HepG2 (cell line): ENCODE results near the gene SNX11. TPM values are rescaled to one million over a fixed set of nuclear protein-coding genes. Genes with fewer than 3 reads are reported as not detected.

ENCODE experiments used
- ARID2 ChIP-seq: sonication (generic); formaldehyde crosslinking; IDR thresholded peaks from 2 replicates; pipeline ENCODE4 v1.8.1; 2022; ENCODE audit warnings: mild to moderate bottlenecking, missing genetic modification reagents, borderline replicate concordance
- DPF2 ChIP-seq: sonication (generic); formaldehyde crosslinking; IDR thresholded peaks from 2 replicates; pipeline ENCODE4 v1.4.0; 2020; ENCODE audit warnings: mild to moderate bottlenecking, low read depth, missing genetic modification reagents, borderline replicate concordance
- HNRNPH1 ChIP-seq: fragments of 200-400 bp; formaldehyde crosslinking; optimal IDR thresholded peaks from 2 replicates; pipeline ENCODE3; 2017; ENCODE audit warnings: mild to moderate bottlenecking, low read depth, low read length
- KMT2B ChIP-seq: IDR thresholded peaks from 2 replicates; pipeline ENCODE4 v1.6.1; 2016; ENCODE audit warnings: missing genetic modification reagents, missing compliant biosample characterization
- MEIS2 ChIP-seq: sonication (generic); formaldehyde crosslinking; IDR thresholded peaks from 2 replicates; pipeline ENCODE4 v1.9.0; 2021; ENCODE audit warnings: mild to moderate bottlenecking, missing genetic modification reagents
- PRPF4 ChIP-seq: fragments of 200-400 bp; formaldehyde crosslinking; IDR thresholded peaks from 2 replicates; pipeline ENCODE4 v1.6.1; 2016; ENCODE audit warnings: low read length, low read depth; ENCODE audit not compliant: poor library complexity, severe bottlenecking
- SMAD9 ChIP-seq: sonication (generic); formaldehyde crosslinking; IDR thresholded peaks from 2 replicates; pipeline ENCODE4 v1.5.1; 2020; ENCODE audit warnings: mild to moderate bottlenecking, missing genetic modification reagents
- TCF7 ChIP-seq: sonication (generic); IDR thresholded peaks from 2 replicates; pipeline ENCODE4 v1.6.1; 2016; ENCODE audit warnings: antibody characterized with exemption, low read depth
- ZBTB7B ChIP-seq: sonication (generic); formaldehyde crosslinking; IDR thresholded peaks from 2 replicates; pipeline ENCODE4 v1.4.0; 2020; ENCODE audit warnings: missing genetic modification reagents
- ZC3H4 ChIP-seq: sonication (generic); formaldehyde crosslinking; IDR thresholded peaks from 2 replicates; pipeline ENCODE4 v1.4.0; 2020; ENCODE audit warnings: missing genetic modification reagents, borderline replicate concordance
- ZMYM2 ChIP-seq: sonication (generic); formaldehyde crosslinking; IDR thresholded peaks from 2 replicates; pipeline ENCODE4 v1.8.0; 2022; ENCODE audit warnings: mild to moderate bottlenecking, missing genetic modification reagents
- ZNF282 ChIP-seq: fragments of 450-650 bp; IDR thresholded peaks from 2 replicates; pipeline ENCODE4 v1.6.1; 2018; ENCODE audit not compliant: partially characterized antibody
- ZNF331 ChIP-seq: sonication (generic); formaldehyde crosslinking; IDR thresholded peaks from 2 replicates; pipeline ENCODE4 v1.4.0; 2020; ENCODE audit warnings: missing genetic modification reagents
- ZNF562 ChIP-seq: sonication (generic); formaldehyde crosslinking; IDR thresholded peaks from 2 replicates; pipeline ENCODE4 v1.8.0; 2022; ENCODE audit warnings: missing genetic modification reagents, borderline replicate concordance
- ZNF777 ChIP-seq: sonication (generic); formaldehyde crosslinking; IDR thresholded peaks from 2 replicates; pipeline ENCODE4 v1.4.0; 2020; ENCODE audit warnings: missing genetic modification reagents
- polyA plus RNA-seq, 8 experiments: library from polyadenylated mRNA; depleted of rRNA in 3 of 8; stranded (reverse) in 7 of 8; unstranded in 1 of 8; fragments of >200 nt; fragmentation: Illumina TruSeq in 4 of 8; extraction: Trizol in 4 of 8; gene quantifications; 2 replicates each; pipeline versions ENCODE4 v1.2.1 to v1.2.3, GENCODE V29; 2011 to 2016; ENCODE audit warnings: low read depth in 4 of 8, missing spikeins in 1 of 8, mixed read lengths in 1 of 8; ENCODE audit not compliant: insufficient read depth in 1 of 8
- total RNA-seq, 5 experiments: library from RNA; depleted of rRNA; stranded (reverse); fragments of >200 nt; fragmentation: Illumina TruSeq; extraction: Trizol; gene quantifications; 2 replicates each; pipeline ENCODE4 v1.2.3, GENCODE V29; 2016; ENCODE audit warnings: low read depth in 1 of 5
- TF ChIP-seq, protein P1 (sequence below): sonication (generic); formaldehyde crosslinking; IDR thresholded peaks from 2 replicates; pipeline ENCODE4 v1.4.0; 2020; ENCODE audit warnings: missing genetic modification reagents, mild to moderate bottlenecking, borderline replicate concordance
- TF ChIP-seq, protein P2 (sequence below): sonication (generic); formaldehyde crosslinking; IDR thresholded peaks from 2 replicates; pipeline ENCODE4 v1.4.0; 2020; ENCODE audit warnings: missing genetic modification reagents, borderline replicate concordance
- TF ChIP-seq, protein P3 (sequence below): sonication (generic); formaldehyde crosslinking; IDR thresholded peaks from 2 replicates; pipeline ENCODE4 v1.5.0; 2020; ENCODE audit warnings: mild to moderate bottlenecking, missing genetic modification reagents
- TF ChIP-seq, protein P4 (sequence below): IDR thresholded peaks from 2 replicates; pipeline ENCODE4 v1.6.1; 2016; ENCODE audit warnings: missing compliant biosample characterization, missing genetic modification reagents, borderline replicate concordance
- TF ChIP-seq, protein P5 (sequence below): sonication (generic); formaldehyde crosslinking; IDR thresholded peaks from 2 replicates; pipeline ENCODE4 v1.5.0; 2020; ENCODE audit warnings: missing genetic modification reagents

Gene SNX11
- total and polyA plus RNA-seq, 2 of the 13 experiments (the other 11 are each of a cell fraction or from before 2014, with no cell fraction given) = 12.9 to 14.0 TPM

DNA sequence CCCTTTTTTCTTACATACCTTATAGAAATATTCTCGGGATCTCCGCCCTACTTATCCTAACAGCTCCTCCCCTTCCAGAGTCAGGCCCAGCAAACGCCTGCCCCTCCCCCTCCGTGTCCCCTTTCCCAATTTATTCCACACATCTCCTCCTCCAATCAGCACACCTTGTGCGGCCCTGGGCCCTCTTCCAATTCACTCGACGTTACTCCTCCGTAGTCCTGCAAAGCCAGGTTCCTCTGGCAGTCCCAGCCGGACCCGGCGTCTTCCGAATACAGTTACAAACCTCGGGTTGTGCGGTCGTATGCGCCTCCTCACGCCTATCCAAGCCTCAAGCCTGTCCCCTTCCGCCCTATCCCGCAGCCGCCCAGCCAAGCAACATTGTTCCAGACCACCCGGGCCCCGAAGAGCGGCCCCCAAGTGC is 7.0 kb upstream of the SNX11 start (continued):
- TF ChIP-seq, protein P1, sequence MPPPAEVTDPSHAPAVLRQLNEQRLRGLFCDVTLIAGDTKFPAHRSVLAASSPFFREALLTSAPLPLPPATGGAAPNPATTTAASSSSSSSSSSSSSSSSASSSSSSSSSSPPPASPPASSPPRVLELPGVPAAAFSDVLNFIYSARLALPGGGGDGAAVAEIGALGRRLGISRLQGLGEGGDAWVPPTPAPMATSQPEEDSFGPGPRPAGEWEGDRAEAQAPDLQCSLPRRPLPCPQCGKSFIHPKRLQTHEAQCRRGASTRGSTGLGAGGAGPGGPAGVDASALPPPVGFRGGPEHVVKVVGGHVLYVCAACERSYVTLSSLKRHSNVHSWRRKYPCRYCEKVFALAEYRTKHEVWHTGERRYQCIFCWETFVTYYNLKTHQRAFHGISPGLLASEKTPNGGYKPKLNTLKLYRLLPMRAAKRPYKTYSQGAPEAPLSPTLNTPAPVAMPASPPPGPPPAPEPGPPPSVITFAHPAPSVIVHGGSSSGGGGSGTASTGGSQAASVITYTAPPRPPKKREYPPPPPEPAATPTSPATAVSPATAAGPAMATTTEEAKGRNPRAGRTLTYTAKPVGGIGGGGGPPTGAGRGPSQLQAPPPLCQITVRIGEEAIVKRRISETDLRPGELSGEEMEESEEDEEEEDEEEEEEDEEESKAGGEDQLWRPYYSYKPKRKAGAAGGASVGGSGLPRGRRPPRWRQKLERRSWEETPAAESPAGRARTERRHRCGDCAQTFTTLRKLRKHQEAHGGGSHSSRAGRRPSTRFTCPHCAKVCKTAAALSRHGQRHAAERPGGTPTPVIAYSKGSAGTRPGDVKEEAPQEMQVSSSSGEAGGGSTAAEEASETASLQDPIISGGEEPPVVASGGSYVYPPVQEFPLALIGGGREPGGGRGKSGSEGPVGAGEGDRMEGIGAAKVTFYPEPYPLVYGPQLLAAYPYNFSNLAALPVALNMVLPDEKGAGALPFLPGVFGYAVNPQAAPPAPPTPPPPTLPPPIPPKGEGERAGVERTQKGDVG = no peak
- TF ChIP-seq ZC3H4 (CRISPR knock-in tag) (no peak), ZNF777 (no peak), HNRNPH1 (no peak), MEIS2 (no peak), ZNF282 (no peak), KMT2B (CRISPR knock-in tag) (no peak), TCF7 (0 out of 2 replicates have a peak, but pooled peaks have one; percentile 2), ZMYM2 (CRISPR knock-in tag) (no peak), SMAD9 (no peak), ZNF331 (CRISPR knock-in tag) (no peak), ZNF562 (CRISPR knock-in tag) (no peak), ZBTB7B (CRISPR knock-in tag) (0 out of 2 replicates have a peak, but pooled peaks have one; percentile 64), DPF2 (no peak), PRPF4 (peak; percentile 32), ARID2 (CRISPR knock-in tag) (0 out of 2 replicates have a peak, but pooled peaks have one; percentile 11)
- TF ChIP-seq, protein P2, sequence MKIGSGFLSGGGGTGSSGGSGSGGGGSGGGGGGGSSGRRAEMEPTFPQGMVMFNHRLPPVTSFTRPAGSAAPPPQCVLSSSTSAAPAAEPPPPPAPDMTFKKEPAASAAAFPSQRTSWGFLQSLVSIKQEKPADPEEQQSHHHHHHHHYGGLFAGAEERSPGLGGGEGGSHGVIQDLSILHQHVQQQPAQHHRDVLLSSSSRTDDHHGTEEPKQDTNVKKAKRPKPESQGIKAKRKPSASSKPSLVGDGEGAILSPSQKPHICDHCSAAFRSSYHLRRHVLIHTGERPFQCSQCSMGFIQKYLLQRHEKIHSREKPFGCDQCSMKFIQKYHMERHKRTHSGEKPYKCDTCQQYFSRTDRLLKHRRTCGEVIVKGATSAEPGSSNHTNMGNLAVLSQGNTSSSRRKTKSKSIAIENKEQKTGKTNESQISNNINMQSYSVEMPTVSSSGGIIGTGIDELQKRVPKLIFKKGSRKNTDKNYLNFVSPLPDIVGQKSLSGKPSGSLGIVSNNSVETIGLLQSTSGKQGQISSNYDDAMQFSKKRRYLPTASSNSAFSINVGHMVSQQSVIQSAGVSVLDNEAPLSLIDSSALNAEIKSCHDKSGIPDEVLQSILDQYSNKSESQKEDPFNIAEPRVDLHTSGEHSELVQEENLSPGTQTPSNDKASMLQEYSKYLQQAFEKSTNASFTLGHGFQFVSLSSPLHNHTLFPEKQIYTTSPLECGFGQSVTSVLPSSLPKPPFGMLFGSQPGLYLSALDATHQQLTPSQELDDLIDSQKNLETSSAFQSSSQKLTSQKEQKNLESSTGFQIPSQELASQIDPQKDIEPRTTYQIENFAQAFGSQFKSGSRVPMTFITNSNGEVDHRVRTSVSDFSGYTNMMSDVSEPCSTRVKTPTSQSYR (CRISPR knock-in tag) = peak; percentile 88
- TF ChIP-seq, protein P3, sequence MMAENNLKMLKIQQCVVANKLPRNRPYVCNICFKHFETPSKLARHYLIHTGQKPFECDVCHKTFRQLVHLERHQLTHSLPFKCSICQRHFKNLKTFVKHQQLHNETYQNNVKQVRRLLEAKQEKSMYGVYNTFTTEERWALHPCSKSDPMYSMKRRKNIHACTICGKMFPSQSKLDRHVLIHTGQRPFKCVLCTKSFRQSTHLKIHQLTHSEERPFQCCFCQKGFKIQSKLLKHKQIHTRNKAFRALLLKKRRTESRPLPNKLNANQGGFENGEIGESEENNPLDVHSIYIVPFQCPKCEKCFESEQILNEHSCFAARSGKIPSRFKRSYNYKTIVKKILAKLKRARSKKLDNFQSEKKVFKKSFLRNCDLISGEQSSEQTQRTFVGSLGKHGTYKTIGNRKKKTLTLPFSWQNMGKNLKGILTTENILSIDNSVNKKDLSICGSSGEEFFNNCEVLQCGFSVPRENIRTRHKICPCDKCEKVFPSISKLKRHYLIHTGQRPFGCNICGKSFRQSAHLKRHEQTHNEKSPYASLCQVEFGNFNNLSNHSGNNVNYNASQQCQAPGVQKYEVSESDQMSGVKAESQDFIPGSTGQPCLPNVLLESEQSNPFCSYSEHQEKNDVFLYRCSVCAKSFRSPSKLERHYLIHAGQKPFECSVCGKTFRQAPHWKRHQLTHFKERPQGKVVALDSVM (CRISPR knock-in tag) = no peak
- TF ChIP-seq, protein P4, sequence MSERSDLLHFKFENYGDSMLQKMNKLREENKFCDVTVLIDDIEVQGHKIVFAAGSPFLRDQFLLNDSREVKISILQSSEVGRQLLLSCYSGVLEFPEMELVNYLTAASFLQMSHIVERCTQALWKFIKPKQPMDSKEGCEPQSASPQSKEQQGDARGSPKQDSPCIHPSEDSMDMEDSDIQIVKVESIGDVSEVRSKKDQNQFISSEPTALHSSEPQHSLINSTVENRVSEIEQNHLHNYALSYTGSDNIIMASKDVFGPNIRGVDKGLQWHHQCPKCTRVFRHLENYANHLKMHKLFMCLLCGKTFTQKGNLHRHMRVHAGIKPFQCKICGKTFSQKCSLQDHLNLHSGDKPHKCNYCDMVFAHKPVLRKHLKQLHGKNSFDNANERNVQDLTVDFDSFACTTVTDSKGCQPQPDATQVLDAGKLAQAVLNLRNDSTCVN (CRISPR knock-in tag) = no peak
- TF ChIP-seq, protein P5, sequence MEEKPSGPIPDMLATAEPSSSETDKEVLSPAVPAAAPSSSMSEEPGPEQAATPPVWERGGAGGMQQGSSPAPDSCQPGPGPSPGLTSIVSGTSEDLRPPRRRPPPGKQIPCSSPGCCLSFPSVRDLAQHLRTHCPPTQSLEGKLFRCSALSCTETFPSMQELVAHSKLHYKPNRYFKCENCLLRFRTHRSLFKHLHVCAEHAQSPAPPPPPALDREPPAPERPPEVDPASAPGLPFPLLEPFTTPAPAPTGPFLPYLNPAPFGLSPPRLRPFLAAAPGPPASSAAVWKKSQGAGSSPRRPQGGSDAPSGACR (CRISPR knock-in tag) = no peak
